Tibial nerve (tissue), 4 donors: ENCODE data around the gene ATPAF2. TPM values are rescaled to one million over a fixed set of nuclear protein-coding genes. Genes with fewer than 3 reads are reported as not detected.

ENCODE experiments used
- DNase-seq, 2 donors: peaks; one replicate each; pipeline ENCODE4 v3.0.0-alpha.2; 2019; ENCODE audit warnings: low spot score in 2 of 2
- H3K27ac ChIP-seq, 4 donors: fragments of 200-600 bp; sonication (generic) in 3 of 4; one replicate each; pipeline ENCODE4 v1.5.1; 2017 to 2019; ENCODE audit warnings: mild to moderate bottlenecking in 1 of 4
- H3K27me3 ChIP-seq, 2 donors: fragments of 200-600 bp; sonication (generic) in 1 of 2; one replicate each; pipeline versions ENCODE4 v1.5.1 to v1.6.0; 2017 to 2019
- H3K36me3 ChIP-seq, 3 donors: fragments of 200-600 bp; sonication (generic); one replicate each; pipeline ENCODE4 v1.5.1; 2018 to 2019
- H3K4me1 ChIP-seq, 4 donors: fragments of 200-600 bp; sonication (generic) in 3 of 4; one replicate each; pipeline ENCODE4 v1.5.1; 2017 to 2019
- H3K4me3 ChIP-seq, 4 donors: fragments of 200-600 bp; sonication (generic) in 3 of 4; one replicate each; pipeline ENCODE4 v1.5.1; 2017 to 2019; ENCODE audit warnings: mild to moderate bottlenecking in 1 of 4, moderate library complexity in 1 of 4
- H3K9me3 ChIP-seq, 4 donors: fragments of 200-600 bp; sonication (generic) in 3 of 4; one replicate each; pipeline ENCODE4 v1.5.1; 2017 to 2019
- CTCF ChIP-seq, 5 experiments: fragments of 200-600 bp in 3 of 5; fragments of 450-650 bp in 2 of 5; sonication (generic) in 3 of 5; IDR thresholded peaks; one replicate each; pipeline ENCODE4 v1.5.1; 2016 to 2019; ENCODE audit warnings: antibody characterized with exemption in 5 of 5, mild to moderate bottlenecking in 3 of 5, moderate library complexity in 2 of 5
- EP300 ChIP-seq, 2 donors: sonication (generic); formaldehyde crosslinking; IDR thresholded peaks; one replicate each; pipeline ENCODE4 v1.6.1; 2017; ENCODE audit warnings: antibody characterized with exemption in 2 of 2, mild to moderate bottlenecking in 1 of 2
- POLR2A ChIP-seq, 2 donors: fragments of 450-650 bp; IDR thresholded peaks; one replicate each; pipeline ENCODE4 v1.6.1; 2017; ENCODE audit warnings: antibody characterized with exemption in 2 of 2, mild to moderate bottlenecking in 2 of 2, moderate library complexity in 2 of 2
- WGBS, 2 donors: methylation state at CpG; one replicate each; pipeline ENCODE4 v1.1.5; 2018; 5-methylcytosine and 5-hydroxymethylcytosine counted together
- total RNA-seq, 4 donors: library from RNA; depleted of rRNA; stranded (reverse); fragments of >200 nt; gene quantifications; one replicate each; pipeline ENCODE4 v1.1.0, GENCODE V29; 2016

The ATPAF2 gene
- total RNA-seq, 4 donors from 2014 or later, result 24.0 to 43.7 (median 35.5) TPM

- peak within 1 kb of the TSS; percentile 60 to 97 (median 90) for H3K27ac ChIP-seq
- no peaks in the 10 kb centered on the region for H3K9me3 ChIP-seq
- peaks cover 0 to 49% (median 24%) of the 10 kb centered on the region in 4 donors for H3K4me1 ChIP-seq
- peak; percentile 99 to 100 for DNase-seq
- 0% methylated on average over 26 to 31 of the region's 59 CpGs for WGBS, 2 donors
- H3K27me3 ChIP-seq, result no peaks in the 10 kb centered on the region
- H3K36me3 ChIP-seq, result peaks cover 0 to 2% (median 0%) of the 10 kb centered on the region in 3 donors
- H3K4me3 ChIP-seq, result peak within 1 kb of the TSS; percentile 78 to 94 (median 86)
- TF ChIP-seq POLR2A (IDR thresholded peaks at IDR 0.05) (peak; percentile 89 to 94), EP300 (IDR thresholded peaks at IDR 0.05) (peak; percentile 62 to 96), CTCF (IDR thresholded peaks at IDR 0.05) (peak in 4 of 5 experiments; percentile 15 to 71 (median 39))
These were observed 66.6 kb downstream of the ATPAF2 start, which contains the start of the genes DRC3 and TOM1L2 for GRCh38 chr17:17972126-17972951. Gene DRC3 (plus strand): TSS chr17:17972862. CDS start chr17:17977599, 4,737 bp downstream. Gene TOM1L2 (minus strand): TSS chr17:17972400. CDS start chr17:17972313, 87 bp downstream.

- peaks cover 0 to 57% (median 24%) of the 10 kb centered on the region in 4 donors for H3K4me1 ChIP-seq
- DNase-seq, result peak in 1 of 2 donors; percentile 13
These were observed 67.4 kb downstream of the ATPAF2 start for GRCh38 chr17:17971431-17972125.

GRCh38 chr17:17970699-17971430 is 68.1 kb downstream of the ATPAF2 start:
- H3K27me3 ChIP-seq, result no peaks in the 10 kb centered on the region
- peak overlapping the region; percentile 78 to 94 (median 86) for H3K4me3 ChIP-seq
- TF ChIP-seq CTCF (IDR thresholded peaks at IDR 0.05), result no peak
- no peak for TF ChIP-seq POLR2A (IDR thresholded peaks at IDR 0.05)
- TF ChIP-seq EP300 (IDR thresholded peaks at IDR 0.05), result no peak
- H3K36me3 ChIP-seq, result no peaks in the 10 kb centered on the region
- peak overlapping the region in 3 of 4 donors; percentile 87 to 97 (median 92) for H3K27ac ChIP-seq
- 10 to 17% methylated on average over 1 of the region's 1 CpG for WGBS, 2 donors
- DNase-seq, result no peak
- H3K9me3 ChIP-seq, result no peaks in the 10 kb centered on the region
- peaks cover 0 to 64% (median 24%) of the 10 kb centered on the region in 4 donors for H3K4me1 ChIP-seq

More at GRCh38 chr17:17971431-17972125, 67.4 kb downstream of the ATPAF2 start:
- peak overlapping the region; percentile 78 to 94 (median 86) for H3K4me3 ChIP-seq
- peak overlapping the region; percentile 60 to 97 (median 90) for H3K27ac ChIP-seq
- TF ChIP-seq EP300 (IDR thresholded peaks at IDR 0.05) (no peak), CTCF (IDR thresholded peaks at IDR 0.05) (no peak), POLR2A (IDR thresholded peaks at IDR 0.05) (no peak)
- no peaks in the 10 kb centered on the region for H3K36me3 ChIP-seq
- 10 to 16% methylated on average over 7 of the region's 33 CpGs for WGBS, 2 donors
- H3K9me3 ChIP-seq, result no peaks in the 10 kb centered on the region
- H3K27me3 ChIP-seq, result no peaks in the 10 kb centered on the region

Other genes starting within 250 kb of the ATPAF2 start
- 100 to 1,000 TPM; 115 to 253 (median 191) TPM for gene SREBF1, start 202.2 kb downstream of the ATPAF2 start, total RNA-seq
- gene TOM1L2, start 66.8 kb downstream of the ATPAF2 start, total RNA-seq, result 100 to 1,000 TPM in 1 of 4 donors, 10 to 100 TPM in 3; 83.4 to 109 (median 96.8) TPM
- gene DRC3, start 66.3 kb downstream of the ATPAF2 start, total RNA-seq, result 1 to 10 TPM; 4.3 to 8.6 (median 6.0) TPM
- gene GID4, start 240 bp upstream of the ATPAF2 start, total RNA-seq, result 10 to 100 TPM; 13.2 to 19.4 (median 16.0) TPM
- gene DRG2, start 48.8 kb upstream of the ATPAF2 start, total RNA-seq, result 10 to 100 TPM; 29.5 to 55.1 (median 43.3) TPM
- gene MYO15A, start 69.6 kb upstream of the ATPAF2 start, total RNA-seq, result 1 to 10 TPM; 2.3 to 7.5 (median 2.9) TPM
- gene ALKBH5, start 144.7 kb upstream of the ATPAF2 start, total RNA-seq, result 100 to 1,000 TPM in 1 of 4 donors, 10 to 100 TPM in 3; 73.9 to 110 (median 93.6) TPM
- gene LLGL1, start 186.5 kb upstream of the ATPAF2 start, total RNA-seq, result 10 to 100 TPM; 20.9 to 30.2 (median 27.9) TPM
- gene FLII, start 219.6 kb upstream of the ATPAF2 start, total RNA-seq, result 100 to 1,000 TPM; 284 to 466 (median 335) TPM
- 10 to 100 TPM; 16.2 to 31.7 (median 20.4) TPM for gene MIEF2, start 221.5 kb upstream of the ATPAF2 start, total RNA-seq